CD14-positive monocyte (primary cell): Measurements from ENCODE around the gene SYPL2. TPM values are rescaled to one million over a fixed set of nuclear protein-coding genes. Genes with fewer than 3 reads are reported as not detected.

Experiments used
- DNase-seq, 3 donors: peaks; one replicate each; pipeline ENCODE4 v3.0.0-alpha.2; 2011 to 2022
- H2AFZ ChIP-seq: 2 replicates; pipeline ENCODE4 v1.6.0; 2012; ENCODE audit warnings: mild to moderate bottlenecking, low read depth, low read length, inconsistent platforms; ENCODE audit not compliant: insufficient read depth, poor library complexity, severe bottlenecking
- H3K27ac ChIP-seq, 2 donors: 1 replicate in 1 of 2; 2 replicates in 1 of 2; pipeline ENCODE4 v1.5.1; 2012 to 2013; ENCODE audit warnings: low read length in 2 of 2, control low read depth in 1 of 2, inconsistent platforms in 1 of 2, low read depth in 1 of 2, mild to moderate bottlenecking in 1 of 2
- H3K27me3 ChIP-seq, 2 donors: one replicate each; pipeline versions ENCODE4 v1.6.0 to v1.6.1; 2011 to 2013; ENCODE audit warnings: low read length in 2 of 2; ENCODE audit not compliant: control insufficient read depth in 2 of 2, insufficient read depth in 2 of 2
- H3K36me3 ChIP-seq, 2 donors: replicated peaks in 1 of 2; 1 replicate in 1 of 2; 2 replicates in 1 of 2; pipeline versions ENCODE4 v1.5.1 to v1.6.1; 2012 to 2013; ENCODE audit warnings: low read length in 2 of 2, control low read depth in 1 of 2, inconsistent platforms in 1 of 2, mild to moderate bottlenecking in 1 of 2; ENCODE audit not compliant: insufficient read depth in 2 of 2, control insufficient read depth in 1 of 2
- H3K4me1 ChIP-seq, 2 donors: 1 replicate in 1 of 2; 2 replicates in 1 of 2; pipeline versions ENCODE4 v1.5.1 to v1.6.1; 2012 to 2013; ENCODE audit warnings: low read length in 2 of 2, control low read depth in 1 of 2, inconsistent platforms in 1 of 2, mild to moderate bottlenecking in 1 of 2, moderate library complexity in 1 of 2; ENCODE audit not compliant: insufficient read depth in 2 of 2, control insufficient read depth in 1 of 2
- H3K4me2 ChIP-seq: replicated peaks from 2 replicates; pipeline ENCODE3; 2012; ENCODE audit warnings: low read length, moderate library complexity, mild to moderate bottlenecking; ENCODE audit not compliant: poor library complexity, severe bottlenecking; ENCODE audit errors: extremely low read depth
- H3K4me3 ChIP-seq, 3 experiments: fragments of 200-600 bp in 1 of 3; sonication (generic) in 1 of 3; replicated peaks in 1 of 3; 1 replicate in 2 of 3; 2 replicates in 1 of 3; pipeline ENCODE4 v1.5.1; 2011 to 2013; ENCODE audit warnings: low read length in 3 of 3, mild to moderate bottlenecking in 3 of 3, control low read depth in 2 of 3, low read depth in 2 of 3, inconsistent platforms in 1 of 3, moderate library complexity in 1 of 3
- H3K79me2 ChIP-seq: 2 replicates; pipeline ENCODE4 v1.6.0; 2012; ENCODE audit warnings: mild to moderate bottlenecking, control low read depth, inconsistent platforms, low read length, moderate library complexity; ENCODE audit not compliant: insufficient read depth
- H3K9ac ChIP-seq: 2 replicates; pipeline ENCODE4 v1.6.0; 2017; ENCODE audit warnings: low read length, mild to moderate bottlenecking; ENCODE audit not compliant: insufficient read depth, poor library complexity, severe bottlenecking
- H3K9me3 ChIP-seq, 2 donors: replicated peaks in 1 of 2; 1 replicate in 1 of 2; 2 replicates in 1 of 2; pipeline versions ENCODE4 v1.5.1 to v1.6.1; 2012 to 2013; ENCODE audit warnings: low read length in 2 of 2, control low read depth in 1 of 2; ENCODE audit not compliant: control insufficient read depth in 1 of 2, insufficient read depth in 1 of 2
- H4K20me1 ChIP-seq: 2 replicates; pipeline ENCODE4 v1.6.0; 2012; ENCODE audit warnings: mild to moderate bottlenecking, low read length, control low read depth, moderate library complexity; ENCODE audit not compliant: insufficient read depth
- H3K27ac Mint-ChIP-seq, 7 donors: one replicate each; pipeline ENCODE4 v1.8.0; 2020; ENCODE audit warnings: mild to moderate bottlenecking in 7 of 7, mixed read lengths in 7 of 7, moderate library complexity in 6 of 7, inconsistent platforms in 2 of 7
- H3K27me3 Mint-ChIP-seq, 3 donors: one replicate each; pipeline ENCODE4 v1.8.0; 2021 to 2022; ENCODE audit warnings: low read depth in 3 of 3, mild to moderate bottlenecking in 3 of 3, mixed read lengths in 3 of 3, moderate library complexity in 3 of 3, inconsistent platforms in 1 of 3
- H3K36me3 Mint-ChIP-seq, 2 donors: one replicate each; pipeline ENCODE4 v1.8.0; 2020; ENCODE audit warnings: mixed read lengths in 2 of 2, inconsistent platforms in 1 of 2, mild to moderate bottlenecking in 1 of 2
- H3K4me1 Mint-ChIP-seq: one replicate; pipeline ENCODE4 v1.8.0; 2020; ENCODE audit warnings: mild to moderate bottlenecking, mixed read lengths
- H3K4me3 Mint-ChIP-seq, 2 donors: one replicate each; pipeline ENCODE4 v1.8.0; 2020; ENCODE audit warnings: mild to moderate bottlenecking in 2 of 2, mixed read lengths in 2 of 2, moderate library complexity in 1 of 2
- H3K9me3 Mint-ChIP-seq, 7 donors: one replicate each; pipeline ENCODE4 v1.8.0; 2020 to 2022; ENCODE audit warnings: mixed read lengths in 7 of 7, mild to moderate bottlenecking in 6 of 7, moderate library complexity in 6 of 7, inconsistent platforms in 2 of 7
- CTCF ChIP-seq: fragments of 200-600 bp; IDR thresholded peaks from one replicate; pipeline ENCODE4 v1.8.0; 2022; ENCODE audit warnings: antibody characterized with exemption, mild to moderate bottlenecking
- WGBS: methylation state at CpG from one replicate; pipeline ENCODE4 v1.1.5; 2013; ENCODE audit warnings: missing lambda C conversion rate; ENCODE audit not compliant: insufficient coverage; 5-methylcytosine and 5-hydroxymethylcytosine counted together
- intact Hi-C, 2 donors: fragments of 100-400 bp; cut with micrococcal nuclease; formaldehyde crosslinking; loops; one replicate each; pipeline versions ENCODE4 v1.15.0 to v1.15.1; 2023
- polyA plus RNA-seq, 3 donors: library from polyadenylated mRNA; depleted of rRNA in 1 of 3; unstranded in 2 of 3; stranded (reverse) in 1 of 3; fragments of 300-500 nt in 2 of 3; fragments of >200 nt in 1 of 3; fragmentation: Illumina TruSeq in 2 of 3; gene quantifications; 1 replicate in 2 of 3; 2 replicates in 1 of 3; pipeline ENCODE4 v1.2.3, GENCODE V29; 2012 to 2021

Gene SYPL2
- polyA plus RNA-seq, 3 donors, result 0.03 to 0.12 TPM; not detected in 1

GRCh38 chr1:109485001-109485400, 18.7 kb downstream of the SYPL2 start:
- Histone ChIP-seq H3K27me3 (peaks cover 8 to 26% of the 10 kb centered on the region in 2 donors), H3K4me3 (peak overlapping the region in 1 of 3 experiments; percentile 93), H2AFZ (no peak overlapping the region), H3K9me3 (no peaks in the 10 kb centered on the region), H3K4me1 (peaks cover 16 to 19% of the 10 kb centered on the region in 2 donors), H3K79me2 (no peaks in the 10 kb centered on the region), H4K20me1 (no peaks in the 10 kb centered on the region), H3K9ac (no peak overlapping the region), H3K4me2 (peak overlapping the region; percentile 100), H3K27ac (no peak overlapping the region), H3K36me3 (no peaks in the 10 kb centered on the region)
- TF ChIP-seq CTCF, result no peak
- H3K27me3 Mint-ChIP-seq, result peaks cover 24 to 33% (median 28%) of the 10 kb centered on the region in 3 donors
- peaks cover 14 to 20% of the 10 kb centered on the region in 2 donors for H3K36me3 Mint-ChIP-seq
- no peak overlapping the region for H3K27ac Mint-ChIP-seq
- H3K4me1 Mint-ChIP-seq, result peaks cover 25% of the 10 kb centered on the region
- intact Hi-C loops, result no loop called here
- DNase-seq, result no peak
- H3K9me3 Mint-ChIP-seq, result no peaks in the 10 kb centered on the region
- peak overlapping the region; percentile 84 to 92 for H3K4me3 Mint-ChIP-seq
- WGBS, result no CpG with 5 or more reads among the region's 3 CpGs

GRCh38 chr1:109487261-109487660, 20.9 kb downstream of the SYPL2 start:
- Mint-ChIP-seq H3K36me3 (peaks cover 16 to 20% of the 10 kb centered on the region in 2 donors), H3K27ac (no peak overlapping the region), H3K4me3 (no peak overlapping the region), H3K27me3 (peaks cover 11 to 12% (median 12%) of the 10 kb centered on the region in 3 donors), H3K4me1 (peaks cover 27% of the 10 kb centered on the region), H3K9me3 (no peaks in the 10 kb centered on the region)
- H3K9me3 ChIP-seq, result no peaks in the 10 kb centered on the region
- no peaks in the 10 kb centered on the region for H4K20me1 ChIP-seq
- no peaks in the 10 kb centered on the region for H3K79me2 ChIP-seq
- no peak overlapping the region for H3K9ac ChIP-seq
- H3K27ac ChIP-seq, result no peak overlapping the region
- WGBS, result 90% methylated on average over 2 of the region's 5 CpGs
- intact Hi-C loops, result no loop called here
- H3K27me3 ChIP-seq, result peaks cover 4 to 7% of the 10 kb centered on the region in 2 donors
- DNase-seq, result no peak
- no peaks in the 10 kb centered on the region for H3K36me3 ChIP-seq
- H3K4me3 ChIP-seq, result no peak overlapping the region
- no peak overlapping the region for H2AFZ ChIP-seq
- TF ChIP-seq CTCF, result no peak
- H3K4me2 ChIP-seq, result no peak overlapping the region
- H3K4me1 ChIP-seq, result peaks cover 16 to 19% of the 10 kb centered on the region in 2 donors
